Measurements from ENCODE around the gene DMWD. TPM values are rescaled to one million over a fixed set of nuclear protein-coding genes. Genes with fewer than 3 reads are reported as not detected.

The DMWD gene
- polyA plus RNA-seq, 1 donor (not counting 4 experiments of a cell fraction or from before 2014, with no cell fraction given), result 10.1 TPM

DNA sequence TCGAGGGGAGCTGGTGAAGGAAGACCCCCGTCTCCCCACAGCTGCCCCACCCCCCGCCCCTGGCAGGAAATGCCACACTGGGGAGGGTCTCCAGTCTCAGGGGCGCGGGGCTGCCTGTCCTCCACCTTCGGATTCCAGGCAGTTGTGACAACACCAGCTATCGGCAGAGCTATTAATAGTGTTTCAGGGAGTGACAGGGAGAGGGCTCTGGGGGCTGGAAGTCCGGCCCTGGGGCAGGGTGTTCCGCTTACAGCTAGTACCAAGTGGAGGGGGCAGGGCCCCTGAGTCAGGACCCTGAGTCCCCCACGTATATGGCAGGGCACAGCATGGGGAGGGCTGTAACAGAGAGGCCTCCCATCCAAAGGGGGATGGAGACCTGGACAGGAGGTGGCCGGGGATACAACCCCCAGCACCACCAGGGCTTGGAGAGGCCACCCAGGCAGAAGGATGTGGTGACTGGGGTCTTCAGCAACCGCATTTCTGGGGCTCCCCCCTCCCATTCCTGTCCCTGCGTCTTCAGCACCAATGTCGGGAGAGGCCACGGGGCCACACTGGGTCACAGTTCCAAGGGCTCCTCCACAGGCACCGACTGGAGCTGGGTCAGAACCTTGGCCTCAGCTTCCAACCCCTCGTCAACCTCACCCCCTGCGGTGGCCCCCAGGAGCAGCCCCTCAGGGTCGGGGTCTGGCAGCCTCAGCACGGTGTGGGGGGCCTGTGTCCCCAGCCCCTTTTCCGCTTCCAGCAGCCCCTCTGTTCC, 27.5 kb downstream of the DMWD start:
- H4K20me1 ChIP-seq (ENCODE audit: control insufficient read depth, extremely low read depth, insufficient read depth, low read length), result no peaks in the 10 kb centered on the region
- no peaks in the 10 kb centered on the region for H3K27me3 ChIP-seq (ENCODE audit: control insufficient read depth, extremely low read depth, insufficient read depth, low read length)
- H3K4me2 ChIP-seq (ENCODE audit: control insufficient read depth, extremely low read depth, insufficient read depth, low read depth, low read length), result no peak overlapping the region
- dilution Hi-C loops (cut with MboI; ENCODE audit: extremely low pct_ligation_motif_present, low sequenced_read_pairs), result no loop called here
- H3K9me1 ChIP-seq (ENCODE audit: control insufficient read depth, extremely low read depth, insufficient read depth, low read length), result no peaks in the 10 kb centered on the region
- FAIRE-seq (no peak), DNase-seq (ENCODE audit: low read depth, low spot score) (no peak)
- H3K4me1 ChIP-seq (ENCODE audit: control insufficient read depth, extremely low read depth, insufficient read depth, low read length), result peaks cover 15% of the 10 kb centered on the region
- TF ChIP-seq, protein P1, sequence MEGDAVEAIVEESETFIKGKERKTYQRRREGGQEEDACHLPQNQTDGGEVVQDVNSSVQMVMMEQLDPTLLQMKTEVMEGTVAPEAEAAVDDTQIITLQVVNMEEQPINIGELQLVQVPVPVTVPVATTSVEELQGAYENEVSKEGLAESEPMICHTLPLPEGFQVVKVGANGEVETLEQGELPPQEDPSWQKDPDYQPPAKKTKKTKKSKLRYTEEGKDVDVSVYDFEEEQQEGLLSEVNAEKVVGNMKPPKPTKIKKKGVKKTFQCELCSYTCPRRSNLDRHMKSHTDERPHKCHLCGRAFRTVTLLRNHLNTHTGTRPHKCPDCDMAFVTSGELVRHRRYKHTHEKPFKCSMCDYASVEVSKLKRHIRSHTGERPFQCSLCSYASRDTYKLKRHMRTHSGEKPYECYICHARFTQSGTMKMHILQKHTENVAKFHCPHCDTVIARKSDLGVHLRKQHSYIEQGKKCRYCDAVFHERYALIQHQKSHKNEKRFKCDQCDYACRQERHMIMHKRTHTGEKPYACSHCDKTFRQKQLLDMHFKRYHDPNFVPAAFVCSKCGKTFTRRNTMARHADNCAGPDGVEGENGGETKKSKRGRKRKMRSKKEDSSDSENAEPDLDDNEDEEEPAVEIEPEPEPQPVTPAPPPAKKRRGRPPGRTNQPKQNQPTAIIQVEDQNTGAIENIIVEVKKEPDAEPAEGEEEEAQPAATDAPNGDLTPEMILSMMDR (optimal IDR thresholded peaks at IDR 0.05 in 1 of 3, IDR thresholded peaks at IDR 0.05 in 1 of 3, conservative IDR thresholded peaks at IDR 0.05 in 1 of 3; ENCODE audit: extremely low read depth in 1 of 3, insufficient read depth in 2 of 3, low read length in 3 of 3), result no peak
- TF ChIP-seq EZH2 (IDR thresholded peaks at IDR 0.05; ENCODE audit: low read length), result no peak
- H2AFZ ChIP-seq (ENCODE audit: control insufficient read depth, low read length), result no peak overlapping the region
- no peak overlapping the region for H3K9ac ChIP-seq (ENCODE audit: control insufficient read depth, extremely low read depth, insufficient read depth, low read length)
- H3K36me3 ChIP-seq (ENCODE audit: control insufficient read depth in 2 of 2, extremely low read depth in 1 of 2, insufficient read depth in 2 of 2, low read length in 2 of 2), result no peaks in the 10 kb centered on the region
- H3K9me3 ChIP-seq (ENCODE audit: control insufficient read depth, low read depth, low read length), result no peaks in the 10 kb centered on the region
- H3K79me2 ChIP-seq (ENCODE audit: control insufficient read depth, insufficient read depth, low read length), result no peaks in the 10 kb centered on the region
- no peak overlapping the region for H3K4me3 ChIP-seq (ENCODE audit: control insufficient read depth in 2 of 3, extremely low read depth in 1 of 3, insufficient read depth in 2 of 3, low read depth in 1 of 3, low read length in 3 of 3)
- H3K27ac ChIP-seq (ENCODE audit: control insufficient read depth, insufficient read depth, low read length), result no peak overlapping the region

DNA sequence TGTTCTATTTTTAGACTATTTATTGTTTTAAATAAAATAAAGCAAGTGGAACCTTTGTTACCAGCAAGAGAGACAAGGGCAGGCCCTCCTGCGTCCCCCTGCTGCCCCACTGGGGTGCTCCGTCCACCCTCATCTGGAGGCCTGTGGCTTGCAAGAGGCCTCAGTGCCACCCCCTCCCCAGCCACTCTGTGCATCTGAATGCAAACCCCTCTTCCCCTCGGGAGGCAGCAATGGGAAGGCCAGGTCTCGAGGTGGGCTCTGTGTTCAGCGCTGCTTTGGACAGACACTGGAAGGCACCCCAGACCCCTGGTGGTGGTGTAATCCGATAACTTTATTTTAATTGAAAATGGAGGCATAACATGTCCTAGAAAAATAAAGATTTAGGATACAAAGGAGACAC, 28.2 kb downstream of the DMWD start:
- Histone ChIP-seq H3K4me2 (ENCODE audit: control insufficient read depth, extremely low read depth, insufficient read depth, low read depth, low read length) (no peak overlapping the region), H3K9me1 (ENCODE audit: control insufficient read depth, extremely low read depth, insufficient read depth, low read length) (no peaks in the 10 kb centered on the region), H2AFZ (ENCODE audit: control insufficient read depth, low read length) (no peak overlapping the region), H3K4me3 (ENCODE audit: control insufficient read depth in 2 of 3, extremely low read depth in 1 of 3, insufficient read depth in 2 of 3, low read depth in 1 of 3, low read length in 3 of 3) (no peak overlapping the region), H3K9ac (ENCODE audit: control insufficient read depth, extremely low read depth, insufficient read depth, low read length) (no peak overlapping the region), H3K4me1 (ENCODE audit: control insufficient read depth, extremely low read depth, insufficient read depth, low read length) (peaks cover 10% of the 10 kb centered on the region), H3K36me3 (ENCODE audit: control insufficient read depth in 2 of 2, extremely low read depth in 1 of 2, insufficient read depth in 2 of 2, low read length in 2 of 2) (no peaks in the 10 kb centered on the region), H3K27me3 (ENCODE audit: control insufficient read depth, extremely low read depth, insufficient read depth, low read length) (no peaks in the 10 kb centered on the region), H4K20me1 (ENCODE audit: control insufficient read depth, extremely low read depth, insufficient read depth, low read length) (no peaks in the 10 kb centered on the region), H3K9me3 (ENCODE audit: control insufficient read depth, low read depth, low read length) (no peaks in the 10 kb centered on the region), H3K79me2 (ENCODE audit: control insufficient read depth, insufficient read depth, low read length) (no peaks in the 10 kb centered on the region), H3K27ac (ENCODE audit: control insufficient read depth, insufficient read depth, low read length) (no peak overlapping the region)
- no peak for TF ChIP-seq EZH2 (IDR thresholded peaks at IDR 0.05; ENCODE audit: low read length)
- TF ChIP-seq, protein P1 (optimal IDR thresholded peaks at IDR 0.05 in 1 of 3, IDR thresholded peaks at IDR 0.05 in 1 of 3, conservative IDR thresholded peaks at IDR 0.05 in 1 of 3; ENCODE audit: extremely low read depth in 1 of 3, insufficient read depth in 2 of 3, low read length in 3 of 3), result no peak
- no peak for DNase-seq (ENCODE audit: low read depth, low spot score)
- dilution Hi-C loops (cut with MboI; ENCODE audit: extremely low pct_ligation_motif_present, low sequenced_read_pairs), result no loop called here
- FAIRE-seq, result no peak
